Bone marrow (tissue), 2 donors: Measurements from ENCODE around the gene INSM2.

Source experiments
- DNase-seq, 2 donors: peaks; one replicate each; lab custom pipeline; 2025; lab: John Stamatoyannopoulos, UW

The INSM2 gene

GRCh38 chr14:35543006-35543405 is 9.0 kb downstream of the INSM2 start:
- no peak for DNase-seq

GRCh38 chr14:35549551-35549950 is 15.6 kb downstream of the INSM2 start:
- no peak for DNase-seq

- DNase-seq: no peak
Measured at GRCh38 chr14:35551081-35551480, 17.1 kb downstream of the INSM2 start.

GRCh38 chr14:35553808-35554207 is 19.8 kb downstream of the INSM2 start:
- no peak for DNase-seq

- no peak for DNase-seq
Measured at GRCh38 chr14:35556548-35556947, 22.6 kb downstream of the INSM2 start.

- no peak for DNase-seq
Measured at GRCh38 chr14:35557221-35557747, 23.3 kb downstream of the INSM2 start.

GRCh38 chr14:35558680-35559079 is 24.7 kb downstream of the INSM2 start:
- DNase-seq: no peak

- DNase-seq: no peak
Measured at GRCh38 chr14:35565871-35566464, 32.0 kb downstream of the INSM2 start.

GRCh38 chr14:35571598-35571997 is 37.6 kb downstream of the INSM2 start:
- DNase-seq: no peak

GRCh38 chr14:35573911-35574310 is 39.9 kb downstream of the INSM2 start:
- no peak for DNase-seq

GRCh38 chr14:35576260-35576659 is 42.3 kb downstream of the INSM2 start:
- DNase-seq: no peak

GRCh38 chr14:35576856-35577255 is 42.9 kb downstream of the INSM2 start:
- DNase-seq: no peak

- DNase-seq: no peak
Measured at GRCh38 chr14:35578135-35578534, 44.2 kb downstream of the INSM2 start.

- no peak for DNase-seq
Measured at GRCh38 chr14:35578639-35579038, 44.7 kb downstream of the INSM2 start.
